Epithelial cell of proximal tubule (primary cell): ENCODE measurements around the gene HEG1. TPM values are rescaled to one million over a fixed set of nuclear protein-coding genes. Genes with fewer than 3 reads are reported as not detected.

ENCODE experiments used
- DNase-seq: peaks from one replicate; pipeline ENCODE4 v3.0.0-alpha.2; 2011; ENCODE audit warnings: low read depth
- H3K4me3 ChIP-seq: 2 replicates; pipeline ENCODE4 v1.5.1; 2011; ENCODE audit warnings: low read depth, mild to moderate bottlenecking, low read length
- total RNA-seq: library from RNA; depleted of rRNA; stranded (reverse); fragments of >200 nt; gene quantifications from 2 replicates; pipeline ENCODE4 v1.2.3, GENCODE V29; 2015
- TF ChIP-seq, protein P1 (sequence below): conservative IDR thresholded peaks from 2 replicates; pipeline ENCODE4 v1.5.1; 2012; ENCODE audit warnings: low read depth, mild to moderate bottlenecking, low read length

HEG1 gene, protein sequence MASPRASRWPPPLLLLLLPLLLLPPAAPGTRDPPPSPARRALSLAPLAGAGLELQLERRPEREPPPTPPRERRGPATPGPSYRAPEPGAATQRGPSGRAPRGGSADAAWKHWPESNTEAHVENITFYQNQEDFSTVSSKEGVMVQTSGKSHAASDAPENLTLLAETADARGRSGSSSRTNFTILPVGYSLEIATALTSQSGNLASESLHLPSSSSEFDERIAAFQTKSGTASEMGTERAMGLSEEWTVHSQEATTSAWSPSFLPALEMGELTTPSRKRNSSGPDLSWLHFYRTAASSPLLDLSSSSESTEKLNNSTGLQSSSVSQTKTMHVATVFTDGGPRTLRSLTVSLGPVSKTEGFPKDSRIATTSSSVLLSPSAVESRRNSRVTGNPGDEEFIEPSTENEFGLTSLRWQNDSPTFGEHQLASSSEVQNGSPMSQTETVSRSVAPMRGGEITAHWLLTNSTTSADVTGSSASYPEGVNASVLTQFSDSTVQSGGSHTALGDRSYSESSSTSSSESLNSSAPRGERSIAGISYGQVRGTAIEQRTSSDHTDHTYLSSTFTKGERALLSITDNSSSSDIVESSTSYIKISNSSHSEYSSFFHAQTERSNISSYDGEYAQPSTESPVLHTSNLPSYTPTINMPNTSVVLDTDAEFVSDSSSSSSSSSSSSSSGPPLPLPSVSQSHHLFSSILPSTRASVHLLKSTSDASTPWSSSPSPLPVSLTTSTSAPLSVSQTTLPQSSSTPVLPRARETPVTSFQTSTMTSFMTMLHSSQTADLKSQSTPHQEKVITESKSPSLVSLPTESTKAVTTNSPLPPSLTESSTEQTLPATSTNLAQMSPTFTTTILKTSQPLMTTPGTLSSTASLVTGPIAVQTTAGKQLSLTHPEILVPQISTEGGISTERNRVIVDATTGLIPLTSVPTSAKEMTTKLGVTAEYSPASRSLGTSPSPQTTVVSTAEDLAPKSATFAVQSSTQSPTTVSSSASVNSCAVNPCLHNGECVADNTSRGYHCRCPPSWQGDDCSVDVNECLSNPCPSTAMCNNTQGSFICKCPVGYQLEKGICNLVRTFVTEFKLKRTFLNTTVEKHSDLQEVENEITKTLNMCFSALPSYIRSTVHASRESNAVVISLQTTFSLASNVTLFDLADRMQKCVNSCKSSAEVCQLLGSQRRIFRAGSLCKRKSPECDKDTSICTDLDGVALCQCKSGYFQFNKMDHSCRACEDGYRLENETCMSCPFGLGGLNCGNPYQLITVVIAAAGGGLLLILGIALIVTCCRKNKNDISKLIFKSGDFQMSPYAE (N-terminal part only)
- 17.6 and 19.6 TPM in 2 replicates for total RNA-seq

DNA sequence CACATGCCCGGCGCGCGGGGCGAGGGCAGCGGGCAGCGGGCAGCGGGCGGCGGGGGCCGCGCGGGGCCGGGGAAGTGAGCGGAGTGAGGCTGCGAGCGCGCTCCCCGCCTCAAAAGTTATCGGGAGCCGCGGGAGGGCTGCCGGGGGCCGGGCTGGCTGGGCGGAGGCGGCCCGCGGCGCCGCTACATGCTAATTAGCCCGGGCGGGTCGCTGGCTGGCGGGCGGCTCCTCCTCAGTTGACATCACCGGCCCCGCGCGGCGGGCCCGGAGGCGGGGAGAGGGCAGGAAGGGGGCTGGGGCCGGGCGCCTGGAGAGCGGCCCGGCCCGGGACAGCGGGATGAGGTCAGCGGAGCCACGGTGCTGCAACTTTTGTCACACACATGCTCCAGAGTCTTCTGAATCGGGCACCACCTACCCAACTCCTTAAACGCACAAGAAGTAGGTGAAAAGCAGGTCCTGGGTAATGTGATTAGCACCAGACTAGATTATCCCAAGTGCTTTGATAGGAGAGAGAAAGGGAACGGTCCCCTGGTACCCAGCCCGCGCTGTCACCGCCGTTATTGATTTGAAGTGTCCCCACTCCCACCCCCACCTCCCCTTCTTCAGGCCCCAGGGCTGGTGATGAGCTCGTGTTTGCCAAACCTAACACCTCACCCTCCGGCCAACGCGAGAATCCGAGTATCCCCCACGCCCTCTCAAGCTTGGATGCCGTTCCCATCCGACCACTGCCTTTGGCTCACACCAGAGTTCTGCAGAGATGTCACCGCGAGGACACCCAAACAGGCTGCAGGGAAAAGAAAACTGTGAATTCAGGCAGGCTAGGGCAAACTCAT lies at the start of gene HEG1:
Gene HEG1 (minus strand): TSS at position 85 of the 833 bp plus-strand sequence. CDS start 107 bp downstream, outside the sequence.
- TF ChIP-seq, protein P1, sequence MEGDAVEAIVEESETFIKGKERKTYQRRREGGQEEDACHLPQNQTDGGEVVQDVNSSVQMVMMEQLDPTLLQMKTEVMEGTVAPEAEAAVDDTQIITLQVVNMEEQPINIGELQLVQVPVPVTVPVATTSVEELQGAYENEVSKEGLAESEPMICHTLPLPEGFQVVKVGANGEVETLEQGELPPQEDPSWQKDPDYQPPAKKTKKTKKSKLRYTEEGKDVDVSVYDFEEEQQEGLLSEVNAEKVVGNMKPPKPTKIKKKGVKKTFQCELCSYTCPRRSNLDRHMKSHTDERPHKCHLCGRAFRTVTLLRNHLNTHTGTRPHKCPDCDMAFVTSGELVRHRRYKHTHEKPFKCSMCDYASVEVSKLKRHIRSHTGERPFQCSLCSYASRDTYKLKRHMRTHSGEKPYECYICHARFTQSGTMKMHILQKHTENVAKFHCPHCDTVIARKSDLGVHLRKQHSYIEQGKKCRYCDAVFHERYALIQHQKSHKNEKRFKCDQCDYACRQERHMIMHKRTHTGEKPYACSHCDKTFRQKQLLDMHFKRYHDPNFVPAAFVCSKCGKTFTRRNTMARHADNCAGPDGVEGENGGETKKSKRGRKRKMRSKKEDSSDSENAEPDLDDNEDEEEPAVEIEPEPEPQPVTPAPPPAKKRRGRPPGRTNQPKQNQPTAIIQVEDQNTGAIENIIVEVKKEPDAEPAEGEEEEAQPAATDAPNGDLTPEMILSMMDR = no peak
- H3K4me3 ChIP-seq = peak within 1 kb of the TSS; percentile 79
- DNase-seq = no peak

DNA sequence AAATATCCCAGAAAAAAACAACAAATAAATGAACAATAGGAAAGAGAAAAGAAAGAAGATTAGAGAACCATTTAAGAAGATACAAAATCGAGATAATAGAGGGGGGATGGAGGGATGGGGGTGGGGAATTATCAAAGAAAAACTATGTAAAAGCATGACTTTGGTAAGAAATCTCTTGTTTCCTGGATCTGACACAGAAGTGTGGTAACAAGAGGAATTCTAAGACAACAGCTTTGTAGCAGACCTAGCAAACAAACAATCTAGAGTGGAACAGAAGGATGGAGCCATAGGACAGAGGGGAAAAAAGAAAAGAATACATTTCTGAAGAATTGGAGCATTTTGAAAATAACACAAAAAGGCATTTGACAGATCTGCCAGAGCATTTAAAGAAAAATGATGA lies 49.3 kb upstream of the HEG1 start:
- TF ChIP-seq, protein P1 = no peak
- DNase-seq = no peak
- H3K4me3 ChIP-seq = no peak overlapping the region

DNA sequence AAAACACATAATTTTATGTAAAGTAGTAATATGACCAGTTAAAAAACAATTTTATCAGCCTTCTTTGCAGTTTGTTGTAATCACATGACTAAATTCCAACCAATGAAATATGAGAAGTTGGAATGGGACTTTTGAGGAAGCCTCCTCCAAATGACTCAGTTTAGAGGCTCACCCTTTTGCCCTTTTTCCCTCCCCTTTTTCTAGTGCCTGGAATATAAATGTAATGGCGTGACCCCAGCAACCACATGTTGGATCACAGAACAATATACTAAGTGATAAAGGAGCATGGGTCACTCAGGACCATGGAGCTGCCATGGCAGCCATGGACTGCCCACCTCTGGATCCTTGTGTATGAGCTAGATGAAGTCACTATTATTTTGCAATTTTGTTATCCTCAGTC lies 48.8 kb upstream of the HEG1 start:
- H3K4me3 ChIP-seq = no peak overlapping the region
- DNase-seq = no peak
- TF ChIP-seq, protein P1 = no peak

DNA sequence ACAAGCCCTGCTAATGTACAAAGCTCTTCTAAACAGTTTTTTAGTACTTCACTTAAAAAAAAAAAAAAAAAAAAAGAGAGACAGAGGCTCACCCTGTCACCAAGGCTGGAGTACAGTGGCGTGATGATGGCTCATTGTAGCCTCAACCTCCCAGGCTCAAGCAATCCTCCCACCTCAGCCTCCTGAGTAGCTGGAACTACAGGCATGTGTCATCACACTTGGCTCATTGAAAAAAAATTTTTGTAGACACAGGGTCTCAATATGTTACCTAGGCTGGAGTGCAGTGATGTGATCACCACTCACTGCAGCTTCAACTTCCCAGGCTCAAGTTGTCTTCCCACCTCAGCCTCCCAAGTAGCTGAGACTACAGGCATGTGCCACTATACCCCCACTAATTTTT lies 47.6 kb upstream of the HEG1 start:
- H3K4me3 ChIP-seq = no peak overlapping the region
- no peak for DNase-seq

DNA sequence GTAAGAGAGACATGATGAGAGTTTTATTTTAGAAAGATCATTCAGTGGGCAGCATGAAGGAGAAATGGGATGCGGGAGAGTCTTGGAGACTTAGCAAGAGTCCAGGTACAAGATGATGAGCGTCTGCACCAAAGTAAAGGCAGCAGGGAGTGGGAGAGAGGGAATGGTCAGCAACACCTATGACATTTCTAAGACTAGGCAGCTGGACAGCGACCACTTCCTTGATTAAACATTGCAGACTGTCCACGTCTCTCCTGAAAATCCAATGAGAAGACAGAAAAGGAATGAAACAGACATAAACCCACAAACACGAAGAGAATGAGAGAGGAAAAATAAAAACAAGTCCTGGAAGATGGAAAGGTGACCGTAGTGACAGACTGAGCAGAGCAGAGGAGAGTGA lies 46.7 kb upstream of the HEG1 start:
- no peak for DNase-seq
- H3K4me3 ChIP-seq = no peak overlapping the region
- TF ChIP-seq, protein P1 = no peak

More for the DNA sequence above, 47.6 kb upstream of the HEG1 start:
- TF ChIP-seq, protein P1 = no peak
